NCI-H82 treated with DMSO at 0.1 percent for 48 hours (cell line): Measurements from ENCODE around the gene MYO7B.
A peak's percentile ranks its signal among the peaks of the same experiment; 100 is the strongest.

Experiments used
- DNase-seq: peaks from one replicate; lab custom pipeline; 2025; ENCODE audit not compliant: unreplicated experiment; lab: John Stamatoyannopoulos, UW

MYO7B gene

GRCh38 chr2:127586136-127586535 lies 50.7 kb downstream of the MYO7B start:
- DNase-seq: no peak

- no peak for DNase-seq
Measured at GRCh38 chr2:127586746-127587295, 51.3 kb downstream of the MYO7B start.

GRCh38 chr2:127588241-127588640 lies 52.8 kb downstream of the MYO7B start:
- no peak for DNase-seq

GRCh38 chr2:127589358-127589757 lies 53.9 kb downstream of the MYO7B start:
- no peak for DNase-seq

- DNase-seq: no peak
Measured at GRCh38 chr2:127589841-127590240, 54.4 kb downstream of the MYO7B start.

- DNase-seq: no peak
Measured at GRCh38 chr2:127590386-127591190, 55.1 kb downstream of the MYO7B start.

GRCh38 chr2:127591221-127591923 lies 55.9 kb downstream of the MYO7B start:
- peak; percentile 28 for DNase-seq

GRCh38 chr2:127592761-127593227 lies 57.3 kb downstream of the MYO7B start:
- DNase-seq: no peak

- DNase-seq: no peak
Measured at GRCh38 chr2:127593228-127594115, 58.0 kb downstream of the MYO7B start.

- no peak for DNase-seq
Measured at GRCh38 chr2:127594116-127594591, 58.7 kb downstream of the MYO7B start.

GRCh38 chr2:127596311-127597045 lies 61.0 kb downstream of the MYO7B start:
- DNase-seq: no peak

- DNase-seq: no peak
Measured at GRCh38 chr2:127597046-127597983, 61.8 kb downstream of the MYO7B start.

- DNase-seq: no peak
Measured at GRCh38 chr2:127597984-127598380, 62.5 kb downstream of the MYO7B start.

GRCh38 chr2:127598711-127599110 lies 63.2 kb downstream of the MYO7B start:
- DNase-seq: no peak

- DNase-seq: no peak
Measured at GRCh38 chr2:127599211-127599610, 63.7 kb downstream of the MYO7B start.

GRCh38 chr2:127604986-127605385 lies 69.5 kb downstream of the MYO7B start:
- DNase-seq: no peak

- no peak for DNase-seq
Measured at GRCh38 chr2:127605691-127606263, 70.3 kb downstream of the MYO7B start.

GRCh38 chr2:127606625-127607398 lies 71.3 kb downstream of the MYO7B start:
- no peak for DNase-seq
